SK-N-SH (cell line): ENCODE measurements around the gene PPP1R14C.

ENCODE experiments used
- EZH2phosphoT487 ChIP-seq: fragments of 200-600 bp; sonication (generic); IDR thresholded peaks from 2 replicates; pipeline ENCODE4 v1.6.1; 2017; ENCODE audit warnings: low read depth, mixed run types, mild to moderate bottlenecking, antibody characterized with exemption, moderate library complexity, borderline replicate concordance
- GATA2 ChIP-seq: sonication (generic); formaldehyde crosslinking; IDR thresholded peaks from 2 replicates; pipeline ENCODE4 v1.5.0; 2020; ENCODE audit warnings: mild to moderate bottlenecking, missing genetic modification reagents
- JUND ChIP-seq: IDR thresholded peaks from 2 replicates; pipeline ENCODE4 v1.4.0; 2012
- NRF1 ChIP-seq: IDR thresholded peaks from 2 replicates; pipeline ENCODE4 v1.6.1; 2012; ENCODE audit warnings: low read depth, mild to moderate bottlenecking, low read length
- RAD21 ChIP-seq: IDR thresholded peaks from 2 replicates; pipeline ENCODE4 v1.6.1; 2012; ENCODE audit warnings: mild to moderate bottlenecking, low read length
- RFX5 ChIP-seq: IDR thresholded peaks from 2 replicates; pipeline ENCODE4 v1.6.1; 2012; ENCODE audit warnings: mild to moderate bottlenecking, improper control_type of control experiment, low read length
- SMC3 ChIP-seq: IDR thresholded peaks from 2 replicates; pipeline ENCODE4 v1.6.1; 2012; ENCODE audit warnings: low read depth, low read length, improper control_type of control experiment
- YY1 ChIP-seq: IDR thresholded peaks from 2 replicates; pipeline ENCODE4 v1.4.0; 2012; ENCODE audit warnings: low read depth, mild to moderate bottlenecking
- TF ChIP-seq, protein P1 (sequence below): fragments of 150-350 bp; IDR thresholded peaks from 2 replicates; pipeline ENCODE4 v1.6.1; 2016; ENCODE audit warnings: mild to moderate bottlenecking, low read depth, low read length
- TF ChIP-seq, protein P2 (sequence below): fragments of 200-600 bp; sonication (generic); IDR thresholded peaks from 2 replicates; pipeline ENCODE4 v1.6.1; 2017; ENCODE audit warnings: antibody characterized with exemption, mild to moderate bottlenecking, moderate library complexity
- TF ChIP-seq, protein P3 (sequence below): IDR thresholded peaks from 2 replicates; pipeline ENCODE4 v1.6.1; 2012; ENCODE audit warnings: mild to moderate bottlenecking, low read depth, low read length, moderate library complexity
- TF ChIP-seq, protein P4 (sequence below): IDR thresholded peaks from 2 replicates; pipeline ENCODE4 v1.4.0; 2012; ENCODE audit warnings: low read depth, borderline replicate concordance
- TF ChIP-seq, protein P5 (sequence below): fragments of 150-350 bp; IDR thresholded peaks from 2 replicates; pipeline ENCODE4 v1.6.1; 2017; ENCODE audit warnings: antibody characterized with exemption, low read length, low read depth, borderline replicate concordance

DNA sequence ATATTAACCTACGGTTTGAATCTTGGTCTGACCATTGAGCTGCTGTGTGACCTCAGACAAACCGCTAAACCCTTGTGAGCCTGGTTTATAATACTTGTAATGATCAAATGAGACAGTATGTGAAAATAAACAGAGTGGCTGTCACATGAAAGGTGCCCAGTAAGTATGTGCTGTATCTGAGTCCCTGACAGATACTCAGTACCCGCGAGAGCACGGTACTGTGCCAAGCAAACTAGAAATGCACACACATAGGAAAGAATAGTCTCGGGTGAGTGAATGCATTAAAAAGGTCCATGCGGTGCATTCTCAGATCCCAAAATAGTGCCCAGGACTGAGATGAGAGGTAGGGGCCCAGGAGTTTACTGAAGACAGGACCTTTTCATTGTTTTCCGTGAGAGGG is 93.3 kb downstream of the PPP1R14C start:
- TF ChIP-seq, protein P1, sequence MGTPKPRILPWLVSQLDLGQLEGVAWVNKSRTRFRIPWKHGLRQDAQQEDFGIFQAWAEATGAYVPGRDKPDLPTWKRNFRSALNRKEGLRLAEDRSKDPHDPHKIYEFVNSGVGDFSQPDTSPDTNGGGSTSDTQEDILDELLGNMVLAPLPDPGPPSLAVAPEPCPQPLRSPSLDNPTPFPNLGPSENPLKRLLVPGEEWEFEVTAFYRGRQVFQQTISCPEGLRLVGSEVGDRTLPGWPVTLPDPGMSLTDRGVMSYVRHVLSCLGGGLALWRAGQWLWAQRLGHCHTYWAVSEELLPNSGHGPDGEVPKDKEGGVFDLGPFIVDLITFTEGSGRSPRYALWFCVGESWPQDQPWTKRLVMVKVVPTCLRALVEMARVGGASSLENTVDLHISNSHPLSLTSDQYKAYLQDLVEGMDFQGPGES = no peak
- TF ChIP-seq, protein P2, sequence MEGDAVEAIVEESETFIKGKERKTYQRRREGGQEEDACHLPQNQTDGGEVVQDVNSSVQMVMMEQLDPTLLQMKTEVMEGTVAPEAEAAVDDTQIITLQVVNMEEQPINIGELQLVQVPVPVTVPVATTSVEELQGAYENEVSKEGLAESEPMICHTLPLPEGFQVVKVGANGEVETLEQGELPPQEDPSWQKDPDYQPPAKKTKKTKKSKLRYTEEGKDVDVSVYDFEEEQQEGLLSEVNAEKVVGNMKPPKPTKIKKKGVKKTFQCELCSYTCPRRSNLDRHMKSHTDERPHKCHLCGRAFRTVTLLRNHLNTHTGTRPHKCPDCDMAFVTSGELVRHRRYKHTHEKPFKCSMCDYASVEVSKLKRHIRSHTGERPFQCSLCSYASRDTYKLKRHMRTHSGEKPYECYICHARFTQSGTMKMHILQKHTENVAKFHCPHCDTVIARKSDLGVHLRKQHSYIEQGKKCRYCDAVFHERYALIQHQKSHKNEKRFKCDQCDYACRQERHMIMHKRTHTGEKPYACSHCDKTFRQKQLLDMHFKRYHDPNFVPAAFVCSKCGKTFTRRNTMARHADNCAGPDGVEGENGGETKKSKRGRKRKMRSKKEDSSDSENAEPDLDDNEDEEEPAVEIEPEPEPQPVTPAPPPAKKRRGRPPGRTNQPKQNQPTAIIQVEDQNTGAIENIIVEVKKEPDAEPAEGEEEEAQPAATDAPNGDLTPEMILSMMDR = no peak
- TF ChIP-seq NRF1 (no peak), GATA2 (CRISPR knock-in tag) (no peak), RAD21 (no peak), EZH2phosphoT487 (no peak), RFX5 (no peak), SMC3 (no peak), JUND (no peak), YY1 (no peak)
- TF ChIP-seq, protein P3, sequence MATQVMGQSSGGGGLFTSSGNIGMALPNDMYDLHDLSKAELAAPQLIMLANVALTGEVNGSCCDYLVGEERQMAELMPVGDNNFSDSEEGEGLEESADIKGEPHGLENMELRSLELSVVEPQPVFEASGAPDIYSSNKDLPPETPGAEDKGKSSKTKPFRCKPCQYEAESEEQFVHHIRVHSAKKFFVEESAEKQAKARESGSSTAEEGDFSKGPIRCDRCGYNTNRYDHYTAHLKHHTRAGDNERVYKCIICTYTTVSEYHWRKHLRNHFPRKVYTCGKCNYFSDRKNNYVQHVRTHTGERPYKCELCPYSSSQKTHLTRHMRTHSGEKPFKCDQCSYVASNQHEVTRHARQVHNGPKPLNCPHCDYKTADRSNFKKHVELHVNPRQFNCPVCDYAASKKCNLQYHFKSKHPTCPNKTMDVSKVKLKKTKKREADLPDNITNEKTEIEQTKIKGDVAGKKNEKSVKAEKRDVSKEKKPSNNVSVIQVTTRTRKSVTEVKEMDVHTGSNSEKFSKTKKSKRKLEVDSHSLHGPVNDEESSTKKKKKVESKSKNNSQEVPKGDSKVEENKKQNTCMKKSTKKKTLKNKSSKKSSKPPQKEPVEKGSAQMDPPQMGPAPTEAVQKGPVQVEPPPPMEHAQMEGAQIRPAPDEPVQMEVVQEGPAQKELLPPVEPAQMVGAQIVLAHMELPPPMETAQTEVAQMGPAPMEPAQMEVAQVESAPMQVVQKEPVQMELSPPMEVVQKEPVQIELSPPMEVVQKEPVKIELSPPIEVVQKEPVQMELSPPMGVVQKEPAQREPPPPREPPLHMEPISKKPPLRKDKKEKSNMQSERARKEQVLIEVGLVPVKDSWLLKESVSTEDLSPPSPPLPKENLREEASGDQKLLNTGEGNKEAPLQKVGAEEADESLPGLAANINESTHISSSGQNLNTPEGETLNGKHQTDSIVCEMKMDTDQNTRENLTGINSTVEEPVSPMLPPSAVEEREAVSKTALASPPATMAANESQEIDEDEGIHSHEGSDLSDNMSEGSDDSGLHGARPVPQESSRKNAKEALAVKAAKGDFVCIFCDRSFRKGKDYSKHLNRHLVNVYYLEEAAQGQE = no peak
- TF ChIP-seq, protein P4, sequence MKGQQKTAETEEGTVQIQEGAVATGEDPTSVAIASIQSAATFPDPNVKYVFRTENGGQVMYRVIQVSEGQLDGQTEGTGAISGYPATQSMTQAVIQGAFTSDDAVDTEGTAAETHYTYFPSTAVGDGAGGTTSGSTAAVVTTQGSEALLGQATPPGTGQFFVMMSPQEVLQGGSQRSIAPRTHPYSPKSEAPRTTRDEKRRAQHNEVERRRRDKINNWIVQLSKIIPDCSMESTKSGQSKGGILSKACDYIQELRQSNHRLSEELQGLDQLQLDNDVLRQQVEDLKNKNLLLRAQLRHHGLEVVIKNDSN = no peak
- TF ChIP-seq, protein P5, sequence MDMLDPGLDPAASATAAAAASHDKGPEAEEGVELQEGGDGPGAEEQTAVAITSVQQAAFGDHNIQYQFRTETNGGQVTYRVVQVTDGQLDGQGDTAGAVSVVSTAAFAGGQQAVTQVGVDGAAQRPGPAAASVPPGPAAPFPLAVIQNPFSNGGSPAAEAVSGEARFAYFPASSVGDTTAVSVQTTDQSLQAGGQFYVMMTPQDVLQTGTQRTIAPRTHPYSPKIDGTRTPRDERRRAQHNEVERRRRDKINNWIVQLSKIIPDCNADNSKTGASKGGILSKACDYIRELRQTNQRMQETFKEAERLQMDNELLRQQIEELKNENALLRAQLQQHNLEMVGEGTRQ = no peak
